HCT116 (cell line): ENCODE results near the gene IER3. TPM values are rescaled to one million over a fixed set of nuclear protein-coding genes. Genes with fewer than 3 reads are reported as not detected.

Experiments
- ATAC-seq: fragments of 200-7000 bp; cut with Tn5 transposase; 2 replicates; pipeline ENCODE4 v1.9.1; 2020; ENCODE audit warnings: mild to moderate bottlenecking, moderate library complexity
- BruUV-seq: library from RNA; stranded (reverse); fragments of 400-500 nt; replicated peaks from 2 replicates; lab custom pipeline; 2021; lab: Mats Ljungman, UMichigan
- CTCF ChIA-PET: fragments of 300-600 bp; sonication (Branson Sonifier 250); formaldehyde crosslinking; loops from one replicate; lab custom pipeline; 2021; ENCODE audit warnings: antibody characterized with exemption; lab: Charles Lee
- POLR2A ChIA-PET: fragments of 300-600, 350-600 bp; sonication (Branson Sonifier 250); formaldehyde crosslinking; loops from one replicate; lab custom pipeline; 2021; ENCODE audit warnings: antibody characterized with exemption; lab: Charles Lee
- RAD21 ChIA-PET, 2 experiments: fragments of 300-600 bp; sonication (Branson Sonifier 250); formaldehyde crosslinking; loops; one replicate each; lab custom pipeline; 2023; ENCODE audit warnings: low total read pairs in 2 of 2; ENCODE audit not compliant: uncharacterized antibody in 2 of 2, unreplicated experiment in 2 of 2, low non-redundant PET in 1 of 2; lab: Charles Lee
- DNase-seq: peaks from one replicate; pipeline ENCODE4 v3.0.0-alpha.2; 2010; ENCODE audit warnings: low read depth, low spot score
- H2AFZ ChIP-seq: fragments of 200-600 bp; shearing (Covaris generic), sonication (generic); 2 replicates; pipeline ENCODE4 v1.6.1; 2017; ENCODE audit warnings: low read depth, mixed run types, mixed read lengths, antibody characterized with exemption, low read length; ENCODE audit not compliant: poor library complexity, severe bottlenecking
- H3K27ac ChIP-seq: 2 replicates; pipeline ENCODE4 v1.5.1; 2012; ENCODE audit warnings: low read depth, low read length
- H3K27me3 ChIP-seq: fragments of 200-600 bp; sonication (generic); 2 replicates; pipeline ENCODE4 v1.6.1; 2016; ENCODE audit warnings: mixed run types, low read length, mixed read lengths; ENCODE audit not compliant: insufficient read depth
- H3K36me3 ChIP-seq, 2 experiments: fragments of 200-500 bp in 1 of 2; fragments of 200-600 bp in 1 of 2; sonication (Bioruptor generic) in 1 of 2; sonication (generic) in 1 of 2; 2 replicates each; pipeline versions ENCODE4 v1.5.1 to v1.6.1; 2014 to 2016; ENCODE audit warnings: low read length in 2 of 2, inconsistent platforms in 1 of 2, mixed read lengths in 1 of 2, mixed run types in 1 of 2; ENCODE audit not compliant: insufficient read depth in 2 of 2, control insufficient read depth in 1 of 2
- H3K4me1 ChIP-seq, 2 experiments: fragments of 200-600 bp in 1 of 2; sonication (generic) in 1 of 2; 2 replicates each; pipeline versions ENCODE4 v1.5.1 to v1.6.1; 2012 to 2017; ENCODE audit warnings: low read length in 2 of 2, inconsistent platforms in 1 of 2, mild to moderate bottlenecking in 1 of 2, mixed read lengths in 1 of 2, mixed run types in 1 of 2, moderate library complexity in 1 of 2; ENCODE audit not compliant: insufficient read depth in 2 of 2, control insufficient read depth in 1 of 2
- H3K4me2 ChIP-seq: fragments of 200-600 bp; sonication (generic); 2 replicates; pipeline ENCODE4 v1.6.1; 2017; ENCODE audit warnings: mixed run types, low read length, mixed read lengths
- H3K4me3 ChIP-seq, 2 experiments: fragments of 200-600 bp in 1 of 2; sonication (generic) in 1 of 2; replicated peaks in 1 of 2; 2 replicates each; pipeline ENCODE4 v1.5.1; 2011 to 2016; ENCODE audit warnings: low read length in 2 of 2, control low read depth in 1 of 2, low read depth in 1 of 2, mild to moderate bottlenecking in 1 of 2, mixed read lengths in 1 of 2, mixed run types in 1 of 2
- H3K79me2 ChIP-seq: fragments of 200-600 bp; sonication (generic); 2 replicates; pipeline ENCODE4 v1.6.1; 2017; ENCODE audit warnings: mild to moderate bottlenecking, mixed run types, low read length, moderate library complexity, mixed read lengths; ENCODE audit not compliant: insufficient read depth
- H3K9ac ChIP-seq: fragments of 200-600 bp; sonication (generic); 2 replicates; pipeline ENCODE4 v1.6.1; 2016; ENCODE audit warnings: low read length, mixed read lengths
- H3K9me2 ChIP-seq: fragments of 200-600 bp; sonication (generic), shearing (Covaris generic); 2 replicates; pipeline ENCODE4 v1.6.1; 2017; ENCODE audit warnings: mixed run types, mild to moderate bottlenecking, moderate library complexity; ENCODE audit not compliant: insufficient read depth
- H3K9me3 ChIP-seq, 2 experiments: fragments of 200-500 bp in 1 of 2; fragments of 200-600 bp in 1 of 2; sonication (Bioruptor generic) in 1 of 2; sonication (generic) in 1 of 2; 2 replicates each; pipeline ENCODE4 v1.6.1; 2014 to 2017; ENCODE audit warnings: low read length in 2 of 2, mixed read lengths in 2 of 2, inconsistent platforms in 1 of 2, low read depth in 1 of 2, mild to moderate bottlenecking in 1 of 2, mixed run types in 1 of 2, moderate library complexity in 1 of 2; ENCODE audit not compliant: control insufficient read depth in 1 of 2, insufficient read depth in 1 of 2
- H4K20me1 ChIP-seq: fragments of 200-600 bp; sonication (generic), shearing (Covaris generic); 2 replicates; pipeline ENCODE4 v1.6.1; 2017; ENCODE audit warnings: mixed run types, mild to moderate bottlenecking, moderate library complexity; ENCODE audit not compliant: insufficient read depth
- CBX3 ChIP-seq: IDR thresholded peaks from 2 replicates; pipeline ENCODE4 v1.6.1; 2012; ENCODE audit warnings: low read depth
- CEBPB ChIP-seq: IDR thresholded peaks from 2 replicates; pipeline ENCODE4 v1.6.1; 2012; ENCODE audit warnings: low read depth
- EGR1 ChIP-seq: IDR thresholded peaks from 2 replicates; pipeline ENCODE4 v1.6.1; 2012; ENCODE audit warnings: low read depth
- EZH2 ChIP-seq: fragments of 200-600 bp; sonication (generic); IDR thresholded peaks from 2 replicates; pipeline ENCODE4 v1.6.1; 2017; ENCODE audit warnings: antibody characterized with exemption, mixed run types
- FOSL1 ChIP-seq: IDR thresholded peaks from 2 replicates; pipeline ENCODE4 v1.6.1; 2012; ENCODE audit warnings: low read depth
- JUND ChIP-seq: IDR thresholded peaks from 2 replicates; pipeline ENCODE4 v1.6.1; 2012
- MAX ChIP-seq: IDR thresholded peaks from 2 replicates; pipeline ENCODE4 v1.6.1; 2012
- POLR2A ChIP-seq: IDR thresholded peaks from 2 replicates; pipeline ENCODE4 v1.7.0; 2011; ENCODE audit warnings: borderline replicate concordance; ENCODE audit not compliant: insufficient read depth, insufficient read length; ENCODE audit errors: extremely low read depth
- POLR2AphosphoS5 ChIP-seq: IDR thresholded peaks from 2 replicates; pipeline ENCODE4 v1.6.1; 2011; ENCODE audit warnings: mild to moderate bottlenecking, low read depth, low read length, moderate library complexity
- RAD21 ChIP-seq: IDR thresholded peaks from 2 replicates; pipeline ENCODE4 v1.6.1; 2012; ENCODE audit warnings: low read depth, mild to moderate bottlenecking
- SRF ChIP-seq: IDR thresholded peaks from 2 replicates; pipeline ENCODE4 v1.6.1; 2012; ENCODE audit warnings: low read depth
- TCF7L2 ChIP-seq: IDR thresholded peaks from 2 replicates; pipeline ENCODE4 v1.7.0; 2011; ENCODE audit warnings: borderline replicate concordance, inconsistent platforms; ENCODE audit not compliant: insufficient read depth, insufficient read length; ENCODE audit errors: extremely low read depth
- YY1 ChIP-seq: IDR thresholded peaks from 2 replicates; pipeline ENCODE4 v1.6.1; 2011; ENCODE audit warnings: low read length, low read depth, moderate library complexity, mild to moderate bottlenecking; ENCODE audit not compliant: insufficient replicate concordance; ENCODE audit errors: extremely low read depth
- ZBTB33 ChIP-seq: IDR thresholded peaks from 2 replicates; pipeline ENCODE4 v1.6.1; 2011; ENCODE audit warnings: mild to moderate bottlenecking, low read length, moderate library complexity; ENCODE audit not compliant: insufficient replicate concordance; ENCODE audit errors: extremely low read depth
- ZFX ChIP-seq: fragments of 450-650 bp; IDR thresholded peaks from 2 replicates; pipeline ENCODE4 v1.6.1; 2017
- ZNF274 ChIP-seq: fragments of 200-500 bp; sonication (Bioruptor generic); IDR thresholded peaks from 2 replicates; pipeline ENCODE4 v1.6.1; 2014; ENCODE audit warnings: mild to moderate bottlenecking, low read depth, low read length, inconsistent platforms
- intact Hi-C: fragments of 100-400 bp; cut with micrococcal nuclease; formaldehyde crosslinking; loops from 2 replicates; pipeline ENCODE4 v1.10.0; 2022
- total RNA-seq: library from RNA; stranded (reverse); gene quantifications from one replicate; pipeline ENCODE4 v1.2.1, GENCODE V29; 2021; ENCODE audit not compliant: unreplicated experiment
- TF ChIP-seq, protein P1 (sequence below): IDR thresholded peaks from 2 replicates; pipeline ENCODE4 v1.6.1; 2012; ENCODE audit warnings: low read depth
- TF ChIP-seq, protein P2 (sequence below): IDR thresholded peaks from 2 replicates; pipeline ENCODE4 v1.6.1; 2012
- TF ChIP-seq, protein P3 (sequence below), 3 experiments: fragments of 200-600 bp in 1 of 3; sonication (generic) in 1 of 3; IDR thresholded peaks in 2 of 3; conservative IDR thresholded peaks in 1 of 3; 2 replicates each; pipeline ENCODE4 v1.5.1; 2012 to 2017; ENCODE audit warnings: low read depth in 2 of 3, low read length in 2 of 3, antibody characterized with exemption in 1 of 3, borderline replicate concordance in 1 of 3, control low read depth in 1 of 3, mild to moderate bottlenecking in 1 of 3, mixed read lengths in 1 of 3, mixed run types in 1 of 3, moderate library complexity in 1 of 3; ENCODE audit not compliant: insufficient read depth in 1 of 3

The IER3 gene
- total RNA-seq, 1 experiment from 2014 or later, result 952 TPM

DNA sequence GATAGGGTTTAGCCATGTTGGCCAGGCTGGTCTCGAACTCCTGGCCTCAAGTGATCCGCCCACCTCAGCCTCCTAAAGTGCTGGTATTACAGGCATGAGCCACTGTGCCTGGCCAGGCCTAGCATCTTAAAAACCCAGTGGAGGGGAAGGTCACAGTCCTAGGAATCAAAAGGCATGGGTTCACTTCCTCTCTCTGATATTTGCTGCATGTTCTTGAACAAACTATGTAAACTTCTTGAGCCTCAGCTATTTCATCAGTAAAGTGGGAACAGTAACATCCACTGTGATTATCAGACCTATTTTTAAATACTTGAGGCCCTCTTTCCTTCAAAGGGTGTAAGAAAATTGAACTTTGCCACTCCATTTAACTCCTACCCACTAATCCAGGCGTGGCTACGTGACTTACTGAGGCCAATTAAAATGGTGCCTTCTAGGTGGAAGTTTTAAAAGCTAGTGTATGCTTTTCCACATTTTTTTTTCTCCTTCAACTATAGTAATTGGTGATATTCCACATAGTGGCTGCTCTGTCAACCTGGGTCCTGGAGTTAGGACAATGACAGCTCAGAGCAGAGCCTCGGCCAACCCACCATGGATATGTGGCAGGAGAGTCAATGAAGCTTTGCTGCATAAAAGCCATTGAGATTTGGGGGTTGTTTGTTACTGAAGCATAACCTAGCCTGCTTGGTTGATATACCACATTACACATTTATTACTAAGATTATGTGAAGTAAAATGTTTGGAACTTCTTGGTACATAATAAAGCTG lies 32.2 kb upstream of the IER3 start:
- no peaks in the 10 kb centered on the region for H4K20me1 ChIP-seq
- no peak for ATAC-seq
- TF ChIP-seq EZH2 (no peak), SRF (no peak), POLR2AphosphoS5 (no peak), RAD21 (no peak), ZBTB33 (no peak), TCF7L2 (no peak), CBX3 (no peak), JUND (no peak), CEBPB (no peak), MAX (no peak), YY1 (no peak), ZNF274 (no peak), EGR1 (no peak), ZFX (no peak), FOSL1 (no peak), POLR2A (no peak)
- TF ChIP-seq, protein P1, sequence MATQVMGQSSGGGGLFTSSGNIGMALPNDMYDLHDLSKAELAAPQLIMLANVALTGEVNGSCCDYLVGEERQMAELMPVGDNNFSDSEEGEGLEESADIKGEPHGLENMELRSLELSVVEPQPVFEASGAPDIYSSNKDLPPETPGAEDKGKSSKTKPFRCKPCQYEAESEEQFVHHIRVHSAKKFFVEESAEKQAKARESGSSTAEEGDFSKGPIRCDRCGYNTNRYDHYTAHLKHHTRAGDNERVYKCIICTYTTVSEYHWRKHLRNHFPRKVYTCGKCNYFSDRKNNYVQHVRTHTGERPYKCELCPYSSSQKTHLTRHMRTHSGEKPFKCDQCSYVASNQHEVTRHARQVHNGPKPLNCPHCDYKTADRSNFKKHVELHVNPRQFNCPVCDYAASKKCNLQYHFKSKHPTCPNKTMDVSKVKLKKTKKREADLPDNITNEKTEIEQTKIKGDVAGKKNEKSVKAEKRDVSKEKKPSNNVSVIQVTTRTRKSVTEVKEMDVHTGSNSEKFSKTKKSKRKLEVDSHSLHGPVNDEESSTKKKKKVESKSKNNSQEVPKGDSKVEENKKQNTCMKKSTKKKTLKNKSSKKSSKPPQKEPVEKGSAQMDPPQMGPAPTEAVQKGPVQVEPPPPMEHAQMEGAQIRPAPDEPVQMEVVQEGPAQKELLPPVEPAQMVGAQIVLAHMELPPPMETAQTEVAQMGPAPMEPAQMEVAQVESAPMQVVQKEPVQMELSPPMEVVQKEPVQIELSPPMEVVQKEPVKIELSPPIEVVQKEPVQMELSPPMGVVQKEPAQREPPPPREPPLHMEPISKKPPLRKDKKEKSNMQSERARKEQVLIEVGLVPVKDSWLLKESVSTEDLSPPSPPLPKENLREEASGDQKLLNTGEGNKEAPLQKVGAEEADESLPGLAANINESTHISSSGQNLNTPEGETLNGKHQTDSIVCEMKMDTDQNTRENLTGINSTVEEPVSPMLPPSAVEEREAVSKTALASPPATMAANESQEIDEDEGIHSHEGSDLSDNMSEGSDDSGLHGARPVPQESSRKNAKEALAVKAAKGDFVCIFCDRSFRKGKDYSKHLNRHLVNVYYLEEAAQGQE, result no peak
- TF ChIP-seq, protein P2, sequence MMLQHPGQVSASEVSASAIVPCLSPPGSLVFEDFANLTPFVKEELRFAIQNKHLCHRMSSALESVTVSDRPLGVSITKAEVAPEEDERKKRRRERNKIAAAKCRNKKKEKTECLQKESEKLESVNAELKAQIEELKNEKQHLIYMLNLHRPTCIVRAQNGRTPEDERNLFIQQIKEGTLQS, result no peak
- TF ChIP-seq, protein P3, sequence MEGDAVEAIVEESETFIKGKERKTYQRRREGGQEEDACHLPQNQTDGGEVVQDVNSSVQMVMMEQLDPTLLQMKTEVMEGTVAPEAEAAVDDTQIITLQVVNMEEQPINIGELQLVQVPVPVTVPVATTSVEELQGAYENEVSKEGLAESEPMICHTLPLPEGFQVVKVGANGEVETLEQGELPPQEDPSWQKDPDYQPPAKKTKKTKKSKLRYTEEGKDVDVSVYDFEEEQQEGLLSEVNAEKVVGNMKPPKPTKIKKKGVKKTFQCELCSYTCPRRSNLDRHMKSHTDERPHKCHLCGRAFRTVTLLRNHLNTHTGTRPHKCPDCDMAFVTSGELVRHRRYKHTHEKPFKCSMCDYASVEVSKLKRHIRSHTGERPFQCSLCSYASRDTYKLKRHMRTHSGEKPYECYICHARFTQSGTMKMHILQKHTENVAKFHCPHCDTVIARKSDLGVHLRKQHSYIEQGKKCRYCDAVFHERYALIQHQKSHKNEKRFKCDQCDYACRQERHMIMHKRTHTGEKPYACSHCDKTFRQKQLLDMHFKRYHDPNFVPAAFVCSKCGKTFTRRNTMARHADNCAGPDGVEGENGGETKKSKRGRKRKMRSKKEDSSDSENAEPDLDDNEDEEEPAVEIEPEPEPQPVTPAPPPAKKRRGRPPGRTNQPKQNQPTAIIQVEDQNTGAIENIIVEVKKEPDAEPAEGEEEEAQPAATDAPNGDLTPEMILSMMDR (IDR thresholded peaks at IDR 0.05 in 2 of 3, conservative IDR thresholded peaks at IDR 0.05 in 1 of 3; ENCODE audit: borderline replicate concordance in 1 of 3, insufficient read depth in 1 of 3, low read depth in 2 of 3, low read length in 2 of 3), result no peak
- TF ChIP-seq, all 23 proteins: peak for 0
- RAD21 ChIA-PET, result interaction anchor here in 1 of 2 experiments (0.7 kb wide), 1 partner anchor 77 kb away, joined by 3 read pairs; no protein-coding TSS in a partner anchor
- no peaks in the 10 kb centered on the region for H3K9me2 ChIP-seq
- H3K36me3 ChIP-seq, result no peaks in the 10 kb centered on the region
- intact Hi-C loops, result no loop called here
- H3K4me2 ChIP-seq, result no peak overlapping the region
- no TSS peak for BruUV-seq
- POLR2A ChIA-PET, result interaction anchor here (0.7 to 14.9 kb wide), 13 partner anchors 7 to 38 kb away, joined by 3 to 137 read pairs (median 5); partner anchors contain the start of genes FLOT1 and IER3
- peaks cover 59 to 83% of the 10 kb centered on the region in 2 experiments for H3K4me1 ChIP-seq
- CTCF ChIA-PET, result no interaction called here
- peak overlapping the region; percentile 19 for H2AFZ ChIP-seq
- H3K4me3 ChIP-seq, result no peak overlapping the region
- H3K27ac ChIP-seq, result no peak overlapping the region; the same call in 1 of the 2 replicates
- no peak for DNase-seq
- no peaks in the 10 kb centered on the region for H3K27me3 ChIP-seq
- no peaks in the 10 kb centered on the region for H3K79me2 ChIP-seq
- no peaks in the 10 kb centered on the region for H3K9me3 ChIP-seq
- no peak overlapping the region for H3K9ac ChIP-seq
